ENCODE data around the gene FITM1.

The FITM1 gene

DNA sequence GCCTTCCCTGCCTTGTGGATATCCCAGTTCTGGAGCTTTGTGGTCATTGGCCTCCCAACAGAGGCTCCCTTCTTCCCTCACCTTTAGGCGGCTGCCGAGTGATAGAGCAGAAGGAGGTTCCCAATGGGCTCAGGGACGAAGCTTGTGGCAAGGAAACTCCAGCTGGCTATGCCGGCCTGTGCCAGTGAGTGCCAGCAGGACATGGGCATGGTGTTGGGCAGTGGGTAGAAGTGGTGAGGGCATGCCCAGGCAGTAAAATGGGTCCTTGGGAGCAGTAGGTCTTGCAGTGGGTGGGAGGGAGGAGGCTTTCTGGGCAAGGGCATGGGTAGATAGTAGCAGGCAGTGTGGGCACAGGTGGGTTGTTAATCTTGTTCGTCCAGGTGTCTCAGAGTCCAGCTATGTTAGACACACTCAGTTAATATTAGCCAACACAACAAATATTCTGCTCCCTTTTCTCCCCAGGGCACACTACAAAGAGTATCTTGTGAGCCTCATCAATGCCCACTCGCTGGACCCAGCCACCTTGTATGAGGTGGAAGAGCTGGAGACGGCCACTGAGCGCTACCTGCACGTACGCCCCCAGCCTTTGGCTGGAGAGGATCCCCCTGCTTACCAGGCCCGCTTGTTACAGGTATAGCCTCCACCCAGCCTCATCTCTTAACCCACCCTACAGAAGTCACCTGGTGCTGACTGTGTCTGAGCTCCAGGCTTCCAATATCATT is 29.5 kb downstream of the FITM1 start:
- no peak for DNase-seq
- Histone ChIP-seq H3K4me1 (peaks cover 8% of the 10 kb centered on the region), H3K4me3 (ENCODE audit: low read depth, low read length) (no peak overlapping the region), H3K36me3 (peaks cover 31% of the 10 kb centered on the region), H3K27me3 (no peaks in the 10 kb centered on the region), H3K9me3 (no peaks in the 10 kb centered on the region)
- TF ChIP-seq, protein P1, sequence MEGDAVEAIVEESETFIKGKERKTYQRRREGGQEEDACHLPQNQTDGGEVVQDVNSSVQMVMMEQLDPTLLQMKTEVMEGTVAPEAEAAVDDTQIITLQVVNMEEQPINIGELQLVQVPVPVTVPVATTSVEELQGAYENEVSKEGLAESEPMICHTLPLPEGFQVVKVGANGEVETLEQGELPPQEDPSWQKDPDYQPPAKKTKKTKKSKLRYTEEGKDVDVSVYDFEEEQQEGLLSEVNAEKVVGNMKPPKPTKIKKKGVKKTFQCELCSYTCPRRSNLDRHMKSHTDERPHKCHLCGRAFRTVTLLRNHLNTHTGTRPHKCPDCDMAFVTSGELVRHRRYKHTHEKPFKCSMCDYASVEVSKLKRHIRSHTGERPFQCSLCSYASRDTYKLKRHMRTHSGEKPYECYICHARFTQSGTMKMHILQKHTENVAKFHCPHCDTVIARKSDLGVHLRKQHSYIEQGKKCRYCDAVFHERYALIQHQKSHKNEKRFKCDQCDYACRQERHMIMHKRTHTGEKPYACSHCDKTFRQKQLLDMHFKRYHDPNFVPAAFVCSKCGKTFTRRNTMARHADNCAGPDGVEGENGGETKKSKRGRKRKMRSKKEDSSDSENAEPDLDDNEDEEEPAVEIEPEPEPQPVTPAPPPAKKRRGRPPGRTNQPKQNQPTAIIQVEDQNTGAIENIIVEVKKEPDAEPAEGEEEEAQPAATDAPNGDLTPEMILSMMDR (IDR thresholded peaks at IDR 0.05; ENCODE audit: low read depth, low read length): no peak

DNA sequence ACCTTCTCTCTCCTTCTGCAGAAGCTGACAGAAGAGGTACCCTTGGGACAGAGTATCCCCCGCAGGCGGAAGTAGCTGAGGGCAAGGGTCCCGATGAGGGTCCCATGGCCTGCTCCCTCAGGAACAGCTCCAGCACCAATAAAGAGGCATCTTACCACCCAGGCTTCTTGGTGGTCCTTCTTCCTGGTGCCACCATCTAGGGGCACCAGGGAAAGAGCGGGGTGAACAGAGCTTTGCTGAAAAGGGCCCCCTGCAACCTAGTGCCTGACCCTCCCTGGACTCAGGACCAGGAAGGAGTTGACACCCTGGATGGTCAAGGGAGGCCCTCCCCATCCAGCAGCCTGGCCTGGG is 30.0 kb downstream of the FITM1 start:
- no peaks in the 10 kb centered on the region for H3K9me3 ChIP-seq
- peaks cover 26% of the 10 kb centered on the region for H3K36me3 ChIP-seq
- TF ChIP-seq, protein P1 (IDR thresholded peaks at IDR 0.05; ENCODE audit: low read depth, low read length): no peak
- peaks cover 8% of the 10 kb centered on the region for H3K4me1 ChIP-seq
- H3K27me3 ChIP-seq: no peaks in the 10 kb centered on the region
- DNase-seq: no peak
- no peak overlapping the region for H3K4me3 ChIP-seq (ENCODE audit: low read depth, low read length)

DNA sequence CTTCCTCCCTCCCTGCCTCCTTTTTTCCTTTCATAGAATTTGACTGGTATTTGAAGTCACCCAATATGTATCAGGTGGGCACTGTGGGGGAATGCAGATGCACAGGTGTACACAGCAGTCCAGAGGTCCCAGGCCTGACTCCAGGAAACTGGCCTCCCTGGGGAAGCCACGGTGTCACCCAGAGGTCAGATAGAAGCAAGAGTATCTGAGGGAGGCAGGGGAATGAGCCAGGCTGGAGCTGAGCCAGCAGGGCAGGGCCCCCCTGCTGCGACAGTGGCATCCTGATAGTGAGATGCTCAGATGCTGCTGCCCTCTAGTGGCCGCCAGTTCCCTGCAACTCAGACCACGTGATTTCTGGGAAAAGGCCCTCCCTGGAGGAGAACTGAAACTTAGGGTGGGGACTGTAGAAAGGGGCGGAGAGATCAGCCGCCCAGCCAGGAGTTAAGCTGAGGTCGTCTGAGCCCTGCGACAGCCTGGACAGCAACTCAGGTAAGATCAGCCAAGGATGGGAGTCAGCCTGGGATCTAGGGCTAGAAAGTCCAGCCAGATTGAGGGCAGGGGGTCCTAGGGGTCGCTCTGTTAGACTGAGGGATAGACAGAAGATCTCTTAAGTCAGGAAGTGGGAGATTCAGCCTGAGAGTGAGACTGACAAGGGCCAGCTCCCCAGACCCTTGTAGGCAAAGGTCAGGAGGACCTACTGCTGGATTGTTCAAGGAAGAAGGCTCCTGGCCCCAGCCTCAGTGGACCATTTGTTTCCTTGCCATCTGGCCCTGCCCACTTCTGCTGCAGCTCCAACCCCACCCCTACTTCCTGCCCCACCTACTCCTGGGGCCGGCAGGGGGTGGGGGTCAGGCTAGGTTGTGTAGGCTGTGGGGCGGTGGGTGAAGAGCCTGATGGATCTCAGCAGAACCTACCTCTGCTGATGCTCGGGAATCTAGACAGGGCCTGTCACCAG is 30.7 kb downstream of the FITM1 start, which contains the start of gene IRF9:
TSS of gene IRF9 (plus strand) at position 416 of the 955 bp plus-strand sequence. CDS start 880 bp downstream, outside the sequence.
- TF ChIP-seq, protein P1 (IDR thresholded peaks at IDR 0.05; ENCODE audit: low read depth, low read length): peak; percentile 92
- peaks cover 21% of the 10 kb centered on the region for H3K36me3 ChIP-seq
- H3K9me3 ChIP-seq: no peaks in the 10 kb centered on the region
- H3K4me3 ChIP-seq (ENCODE audit: low read depth, low read length): peak within 1 kb of the TSS; percentile 65
- H3K27me3 ChIP-seq: no peaks in the 10 kb centered on the region
- peak; percentile 96 for DNase-seq
- peaks cover 8% of the 10 kb centered on the region for H3K4me1 ChIP-seq

DNA sequence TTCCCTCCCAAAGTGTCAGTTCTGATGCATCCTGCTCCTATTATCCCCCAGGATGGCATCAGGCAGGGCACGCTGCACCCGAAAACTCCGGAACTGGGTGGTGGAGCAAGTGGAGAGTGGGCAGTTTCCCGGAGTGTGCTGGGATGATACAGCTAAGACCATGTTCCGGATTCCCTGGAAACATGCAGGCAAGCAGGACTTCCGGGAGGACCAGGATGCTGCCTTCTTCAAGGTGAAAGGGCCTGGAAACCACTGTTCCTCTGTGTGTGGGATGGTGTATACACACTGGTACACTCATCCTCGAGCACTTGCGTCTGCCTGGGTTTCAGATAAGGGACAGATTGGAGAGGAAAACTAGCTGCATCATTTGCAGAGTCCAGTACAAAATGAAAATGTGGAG is 31.6 kb downstream of the FITM1 start:
- H3K9me3 ChIP-seq: no peaks in the 10 kb centered on the region
- no peaks in the 10 kb centered on the region for H3K27me3 ChIP-seq
- TF ChIP-seq, protein P1 (IDR thresholded peaks at IDR 0.05; ENCODE audit: low read depth, low read length): no peak
- H3K4me3 ChIP-seq (ENCODE audit: low read depth, low read length): no peak overlapping the region
- peaks cover 12% of the 10 kb centered on the region for H3K36me3 ChIP-seq
- peaks cover 8% of the 10 kb centered on the region for H3K4me1 ChIP-seq
- DNase-seq: no peak

DNA sequence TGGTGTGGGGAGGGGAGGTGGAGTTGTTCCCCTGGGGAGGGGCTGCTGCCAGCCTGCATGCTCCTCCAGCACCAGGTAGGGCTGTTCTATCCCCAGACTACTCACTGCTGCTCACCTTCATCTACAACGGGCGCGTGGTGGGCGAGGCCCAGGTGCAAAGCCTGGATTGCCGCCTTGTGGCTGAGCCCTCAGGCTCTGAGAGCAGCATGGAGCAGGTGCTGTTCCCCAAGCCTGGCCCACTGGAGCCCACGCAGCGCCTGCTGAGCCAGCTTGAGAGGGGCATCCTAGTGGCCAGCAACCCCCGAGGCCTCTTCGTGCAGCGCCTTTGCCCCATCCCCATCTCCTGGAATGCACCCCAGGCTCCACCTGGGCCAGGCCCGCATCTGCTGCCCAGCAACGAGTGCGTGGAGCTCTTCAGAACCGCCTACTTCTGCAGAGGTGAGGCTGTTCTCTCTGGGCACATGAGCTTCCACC is 34.1 kb downstream of the FITM1 start:
- H3K36me3 ChIP-seq: 0 out of 2 replicates have a peak, but pooled peaks cover 2% of the 10 kb centered on the region
- peaks cover 8% of the 10 kb centered on the region for H3K4me1 ChIP-seq
- TF ChIP-seq, protein P1 (IDR thresholded peaks at IDR 0.05; ENCODE audit: low read depth, low read length): no peak
- H3K4me3 ChIP-seq (ENCODE audit: low read depth, low read length): no peak overlapping the region
- H3K27me3 ChIP-seq: no peaks in the 10 kb centered on the region
- no peaks in the 10 kb centered on the region for H3K9me3 ChIP-seq
- DNase-seq: no peak

Measured in BE2C (cell line).